ENCODE data around the gene KRTAP23-1. TPM values are rescaled to one million over a fixed set of nuclear protein-coding genes. Genes with fewer than 3 reads are reported as not detected.

KRTAP23-1 gene
- total RNA-seq, 6 experiments from 2014 or later: not detected

DNA sequence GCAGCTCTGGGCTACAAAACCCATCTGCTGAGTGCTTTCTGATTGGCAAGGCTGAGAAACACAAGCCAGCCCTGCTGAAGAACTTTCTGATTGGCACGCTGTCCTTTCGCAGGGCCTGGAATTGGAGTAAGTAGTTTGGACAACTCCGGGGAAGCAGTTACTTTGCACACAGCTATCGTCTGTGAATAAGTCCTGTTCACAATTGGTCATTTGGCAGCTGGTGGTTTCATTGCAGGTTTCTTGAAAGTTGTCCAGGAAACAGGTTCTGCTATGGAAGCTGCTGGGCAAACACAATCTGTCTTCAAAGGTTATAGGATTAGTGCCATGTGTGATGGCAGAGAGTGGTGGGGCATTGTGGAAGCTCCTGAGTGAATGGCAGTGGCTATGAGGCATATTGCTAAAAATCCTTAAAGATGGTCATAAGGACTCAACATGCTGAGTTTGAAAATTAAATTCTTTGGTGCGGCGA, 11.1 kb downstream of the KRTAP23-1 start, which contains the start of gene KRTAP27-1:
Gene KRTAP27-1, minus strand, starts transcription at position 419 of the 469 bp plus-strand sequence. Its CDS starts 26 bp downstream, at position 393.
- Histone ChIP-seq H3K4me3 (no peak within 1 kb of the TSS), H3K9me3 (no peaks in the 10 kb centered on the region), H3K36me3 (no peaks in the 10 kb centered on the region), H3K4me1 (no peaks in the 10 kb centered on the region), H3K27me3 (no peaks in the 10 kb centered on the region), H3K27ac (no peak within 1 kb of the TSS)
- no peak for DNase-seq
- intact Hi-C loops (cut with DNase I): no loop called here
- WGBS (ENCODE audit: insufficient coverage, low coverage, low lambda C conversion rate, missing lambda C conversion rate): 44% methylated on average over 5 of the region's 6 CpGs
- no peak for ATAC-seq
- TF ChIP-seq, protein P1, sequence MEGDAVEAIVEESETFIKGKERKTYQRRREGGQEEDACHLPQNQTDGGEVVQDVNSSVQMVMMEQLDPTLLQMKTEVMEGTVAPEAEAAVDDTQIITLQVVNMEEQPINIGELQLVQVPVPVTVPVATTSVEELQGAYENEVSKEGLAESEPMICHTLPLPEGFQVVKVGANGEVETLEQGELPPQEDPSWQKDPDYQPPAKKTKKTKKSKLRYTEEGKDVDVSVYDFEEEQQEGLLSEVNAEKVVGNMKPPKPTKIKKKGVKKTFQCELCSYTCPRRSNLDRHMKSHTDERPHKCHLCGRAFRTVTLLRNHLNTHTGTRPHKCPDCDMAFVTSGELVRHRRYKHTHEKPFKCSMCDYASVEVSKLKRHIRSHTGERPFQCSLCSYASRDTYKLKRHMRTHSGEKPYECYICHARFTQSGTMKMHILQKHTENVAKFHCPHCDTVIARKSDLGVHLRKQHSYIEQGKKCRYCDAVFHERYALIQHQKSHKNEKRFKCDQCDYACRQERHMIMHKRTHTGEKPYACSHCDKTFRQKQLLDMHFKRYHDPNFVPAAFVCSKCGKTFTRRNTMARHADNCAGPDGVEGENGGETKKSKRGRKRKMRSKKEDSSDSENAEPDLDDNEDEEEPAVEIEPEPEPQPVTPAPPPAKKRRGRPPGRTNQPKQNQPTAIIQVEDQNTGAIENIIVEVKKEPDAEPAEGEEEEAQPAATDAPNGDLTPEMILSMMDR (IDR thresholded peaks at IDR 0.05): no peak
- no peak for TF ChIP-seq POLR2A (IDR thresholded peaks at IDR 0.05)

GRCh38 chr21:30336596-30336995, 11.8 kb downstream of the KRTAP23-1 start:
- no peak for TF ChIP-seq POLR2A (IDR thresholded peaks at IDR 0.05)
- TF ChIP-seq, protein P1 (IDR thresholded peaks at IDR 0.05): no peak
- no peaks in the 10 kb centered on the region for H3K9me3 ChIP-seq

GRCh38 chr21:30333736-30334135, 14.7 kb downstream of the KRTAP23-1 start:
- Histone ChIP-seq H3K27ac (no peak overlapping the region), H3K36me3 (no peaks in the 10 kb centered on the region), H3K9me3 (no peaks in the 10 kb centered on the region), H3K4me3 (no peak overlapping the region), H3K4me1 (no peaks in the 10 kb centered on the region), H3K27me3 (no peaks in the 10 kb centered on the region)
- ATAC-seq (no peak), DNase-seq (no peak)
- TF ChIP-seq POLR2A (IDR thresholded peaks at IDR 0.05): no peak
- TF ChIP-seq, protein P1 (IDR thresholded peaks at IDR 0.05): no peak
- intact Hi-C loops (cut with DNase I): no loop called here
- 37% methylated on average over 3 of the region's 3 CpGs for WGBS (ENCODE audit: insufficient coverage, low coverage, low lambda C conversion rate, missing lambda C conversion rate)

More at GRCh38 chr21:30336596-30336995, 11.8 kb downstream of the KRTAP23-1 start:
- DNase-seq (no peak), ATAC-seq (no peak)
- Histone ChIP-seq H3K4me1 (no peaks in the 10 kb centered on the region), H3K36me3 (no peaks in the 10 kb centered on the region), H3K4me3 (no peak overlapping the region), H3K27me3 (no peaks in the 10 kb centered on the region), H3K27ac (no peak overlapping the region)
- intact Hi-C loops (cut with DNase I): no loop called here
- WGBS (ENCODE audit: insufficient coverage, low coverage, low lambda C conversion rate, missing lambda C conversion rate): 20% methylated on average over 2 of the region's 2 CpGs

- intact Hi-C loops (cut with DNase I): no loop called here
- Histone ChIP-seq H3K4me3 (no peak overlapping the region), H3K9me3 (no peaks in the 10 kb centered on the region), H3K27ac (no peak overlapping the region), H3K36me3 (no peaks in the 10 kb centered on the region), H3K4me1 (no peaks in the 10 kb centered on the region), H3K27me3 (no peaks in the 10 kb centered on the region)
- TF ChIP-seq, protein P1 (IDR thresholded peaks at IDR 0.05): no peak
- TF ChIP-seq POLR2A (IDR thresholded peaks at IDR 0.05): no peak
- ATAC-seq: no peak
- WGBS (ENCODE audit: insufficient coverage, low coverage, low lambda C conversion rate, missing lambda C conversion rate): 60% methylated on average over 2 of the region's 2 CpGs
- DNase-seq: no peak
These were observed 15.7 kb downstream of the KRTAP23-1 start for GRCh38 chr21:30332681-30333080.

Data from right lobe of liver (tissue), 6 donors.